H1 (cell line): Measurements from ENCODE around the gene SULT2B1. TPM values are rescaled to one million over a fixed set of nuclear protein-coding genes. Genes with fewer than 3 reads are reported as not detected.

Source experiments
- CTCF ChIA-PET: fragments of 300-600 bp; sonication (Branson Sonifier 250); formaldehyde crosslinking; loops from one replicate; lab custom pipeline; 2021; ENCODE audit not compliant: partially characterized antibody; lab: Charles Lee
- POLR2A ChIA-PET: fragments of 300-600 bp; sonication (Branson Sonifier 250); formaldehyde crosslinking; loops from one replicate; lab custom pipeline; 2021; ENCODE audit warnings: inconsistent platforms; ENCODE audit not compliant: partially characterized antibody; lab: Charles Lee
- DNase-seq, 2 experiments: peaks; one replicate each; pipeline versions ENCODE4 v3.0.0 to v3.0.0-alpha.2; 2010 to 2022; ENCODE audit warnings: low spot score in 2 of 2, low read depth in 1 of 2, mixed read lengths in 1 of 2
- FAIRE-seq: peaks from 2 replicates; lab custom pipeline; 2011; peaks lifted over from hg19 to GRCh38; lab: Jason Lieb, UNC
- H2AFZ ChIP-seq: 2 replicates; pipeline ENCODE4 v1.8.1; 2012; ENCODE audit warnings: low read length, inconsistent platforms
- H2AK5ac ChIP-seq: 2 replicates; pipeline ENCODE4 v1.6.1; 2013; ENCODE audit warnings: low read depth, low read length
- H2BK120ac ChIP-seq: replicated peaks from 2 replicates; pipeline ENCODE3; 2013; ENCODE audit warnings: low read depth, low read length, inconsistent platforms
- H2BK12ac ChIP-seq: 2 replicates; pipeline ENCODE4 v1.6.1; 2013; ENCODE audit warnings: low read depth, low read length
- H2BK15ac ChIP-seq: 2 replicates; pipeline ENCODE4 v1.6.1; 2013; ENCODE audit warnings: low read length
- H2BK20ac ChIP-seq: 2 replicates; pipeline ENCODE4 v1.6.1; 2013; ENCODE audit warnings: low read length
- H2BK5ac ChIP-seq: 2 replicates; pipeline ENCODE4 v1.6.1; 2013; ENCODE audit warnings: low read depth, low read length
- H3K14ac ChIP-seq: 2 replicates; pipeline ENCODE4 v1.6.1; 2013; ENCODE audit warnings: inconsistent platforms; ENCODE audit not compliant: insufficient read length
- H3K18ac ChIP-seq: 2 replicates; pipeline ENCODE4 v1.6.1; 2013; ENCODE audit warnings: low read length; ENCODE audit errors: extremely low read depth
- H3K23ac ChIP-seq: 2 replicates; pipeline ENCODE4 v1.6.1; 2013; ENCODE audit warnings: inconsistent platforms; ENCODE audit not compliant: insufficient read length
- H3K23me2 ChIP-seq: 2 replicates; pipeline ENCODE4 v1.6.1; 2013; ENCODE audit warnings: low read depth, low read length
- H3K27ac ChIP-seq: 2 replicates; pipeline ENCODE4 v1.6.1; 2011; ENCODE audit warnings: low read depth, low read length, inconsistent platforms
- H3K27me3 ChIP-seq, 4 experiments: replicated peaks in 1 of 4; 1 replicate in 1 of 4; 2 replicates in 3 of 4; pipeline versions ENCODE4 v1.6.1 to v1.8.1; 2011 to 2013; ENCODE audit warnings: low read length in 3 of 4, mild to moderate bottlenecking in 3 of 4, inconsistent platforms in 2 of 4, mixed read lengths in 2 of 4, moderate library complexity in 1 of 4; ENCODE audit not compliant: control insufficient read depth in 3 of 4, insufficient read depth in 3 of 4; ENCODE audit errors: extremely low read depth in 1 of 4
- H3K36me3 ChIP-seq, 4 experiments: 2 replicates each; pipeline versions ENCODE4 v1.6.1 to v1.8.1; 2011 to 2013; ENCODE audit warnings: mild to moderate bottlenecking in 4 of 4, low read length in 3 of 4, moderate library complexity in 2 of 4, control low read depth in 1 of 4, inconsistent platforms in 1 of 4; ENCODE audit not compliant: insufficient read depth in 4 of 4, control insufficient read depth in 2 of 4
- H3K4ac ChIP-seq: replicated peaks from 2 replicates; pipeline ENCODE3; 2013; ENCODE audit warnings: low read length, low read depth, mixed read lengths, inconsistent platforms; ENCODE audit not compliant: insufficient read length
- H3K4me1 ChIP-seq, 4 experiments: replicated peaks in 1 of 4; 1 replicate in 1 of 4; 2 replicates in 3 of 4; pipeline versions ENCODE4 v1.6.1 to v1.8.1; 2011 to 2013; ENCODE audit warnings: low read length in 3 of 4, inconsistent platforms in 2 of 4, mixed read lengths in 1 of 4; ENCODE audit not compliant: insufficient read depth in 4 of 4, control insufficient read depth in 3 of 4
- H3K4me2 ChIP-seq, 2 experiments: 2 replicates each; pipeline versions ENCODE4 v1.6.1 to v1.8.1; 2011 to 2013; ENCODE audit warnings: low read depth in 2 of 2, low read length in 2 of 2, control low read depth in 1 of 2, inconsistent platforms in 1 of 2, mild to moderate bottlenecking in 1 of 2; ENCODE audit not compliant: insufficient read depth in 1 of 2
- H3K4me3 ChIP-seq, 4 experiments: fragments of 200-600, 300-600 bp in 1 of 4; sonication (generic), shearing (Covaris generic), sonication (Bioruptor Twin) in 1 of 4; 2 replicates each; pipeline versions ENCODE4 v1.5.1 to v1.8.1; 2011 to 2016; ENCODE audit warnings: low read length in 4 of 4, low read depth in 3 of 4, control low read depth in 2 of 4, inconsistent platforms in 2 of 4, mild to moderate bottlenecking in 2 of 4, mixed read lengths in 1 of 4, moderate library complexity in 1 of 4; ENCODE audit not compliant: insufficient read depth in 2 of 4; ENCODE audit errors: extremely low read depth in 1 of 4
- H3K56ac ChIP-seq: replicated peaks from 2 replicates; pipeline ENCODE3; 2013; ENCODE audit warnings: low read depth, mild to moderate bottlenecking, mixed read lengths, low read length, inconsistent platforms; ENCODE audit not compliant: insufficient read length
- H3K79me1 ChIP-seq: 2 replicates; pipeline ENCODE4 v1.6.1; 2013; ENCODE audit warnings: low read depth, low read length, control low read depth
- H3K79me2 ChIP-seq, 2 experiments: 2 replicates each; pipeline versions ENCODE4 v1.6.1 to v1.8.1; 2012 to 2013; ENCODE audit warnings: low read length in 2 of 2, mild to moderate bottlenecking in 2 of 2, inconsistent platforms in 1 of 2; ENCODE audit not compliant: insufficient read depth in 2 of 2, control insufficient read depth in 1 of 2
- H3K9ac ChIP-seq, 4 experiments: replicated peaks in 1 of 4; 1 replicate in 1 of 4; 2 replicates in 3 of 4; pipeline versions ENCODE4 v1.6.1 to v1.8.1; 2011 to 2013; ENCODE audit warnings: low read depth in 3 of 4, low read length in 3 of 4, control low read depth in 2 of 4, mild to moderate bottlenecking in 2 of 4, moderate library complexity in 2 of 4, inconsistent platforms in 1 of 4; ENCODE audit errors: extremely low read depth in 1 of 4
- H3K9me3 ChIP-seq, 2 experiments: 2 replicates each; pipeline versions ENCODE4 v1.6.1 to v1.8.1; 2012 to 2013; ENCODE audit warnings: mild to moderate bottlenecking in 2 of 2, moderate library complexity in 2 of 2, control low read depth in 1 of 2, inconsistent platforms in 1 of 2, low read depth in 1 of 2, low read length in 1 of 2, mixed read lengths in 1 of 2; ENCODE audit not compliant: insufficient read depth in 2 of 2
- H4K20me1 ChIP-seq, 2 experiments: replicated peaks in 1 of 2; 2 replicates each; pipeline versions ENCODE3 to v1.8.1; 2011 to 2013; ENCODE audit warnings: inconsistent platforms in 2 of 2, low read length in 2 of 2, mild to moderate bottlenecking in 1 of 2; ENCODE audit not compliant: insufficient read depth in 2 of 2, control insufficient read depth in 1 of 2
- H4K5ac ChIP-seq: 2 replicates; pipeline ENCODE4 v1.6.1; 2013; ENCODE audit warnings: low read length, low read depth, mixed read lengths, inconsistent platforms; ENCODE audit not compliant: insufficient read length
- H4K8ac ChIP-seq: 2 replicates; pipeline ENCODE4 v1.8.0; 2013; ENCODE audit warnings: mild to moderate bottlenecking, moderate library complexity, low read length, inconsistent platforms; ENCODE audit not compliant: insufficient read depth; ENCODE audit errors: extremely low read depth
- H4K91ac ChIP-seq: replicated peaks from 2 replicates; pipeline ENCODE3; 2013; ENCODE audit warnings: low read length, mixed read lengths, inconsistent platforms; ENCODE audit not compliant: insufficient read length
- EZH2 ChIP-seq: fragments of 200-600 bp; sonication (generic); IDR thresholded peaks from 2 replicates; pipeline ENCODE4 v1.7.1; 2012; ENCODE audit warnings: low read depth, mild to moderate bottlenecking, moderate library complexity, low read length, inconsistent platforms; ENCODE audit not compliant: severe bottlenecking
- GTF2F1 ChIP-seq: IDR thresholded peaks from 2 replicates; pipeline ENCODE4 v1.6.1; 2012; ENCODE audit warnings: low read depth, low read length, improper control_type of control experiment, borderline replicate concordance
- POLR2A ChIP-seq, 2 experiments: IDR thresholded peaks; 1 replicate in 1 of 2; 2 replicates in 1 of 2; pipeline ENCODE4 v1.6.1; 2011; ENCODE audit warnings: low read depth in 2 of 2, low read length in 2 of 2, mild to moderate bottlenecking in 2 of 2; ENCODE audit errors: control extremely low read depth in 1 of 2
- POLR2AphosphoS5 ChIP-seq: IDR thresholded peaks from 2 replicates; pipeline ENCODE4 v1.6.1; 2011; ENCODE audit warnings: low read depth, low read length
- SAP30 ChIP-seq: fragments of 300-600 bp; sonication (generic); IDR thresholded peaks from 2 replicates; pipeline ENCODE4 v1.7.1; 2012; ENCODE audit warnings: low read length, moderate library complexity, mild to moderate bottlenecking, inconsistent platforms; ENCODE audit not compliant: insufficient read depth, insufficient replicate concordance
- SIN3A ChIP-seq, 2 experiments: IDR thresholded peaks in 1 of 2; conservative IDR thresholded peaks in 1 of 2; 2 replicates each; pipeline ENCODE4 v1.6.1; 2011 to 2012; ENCODE audit warnings: low read length in 2 of 2, improper control_type of control experiment in 1 of 2, low read depth in 1 of 2, mild to moderate bottlenecking in 1 of 2
- SP4 ChIP-seq: IDR thresholded peaks from 2 replicates; pipeline ENCODE4 v1.6.1; 2012; ENCODE audit warnings: low read length, inconsistent platforms
- SUZ12 ChIP-seq: fragments of 200-600 bp; sonication (generic); IDR thresholded peaks from 2 replicates; pipeline ENCODE4 v1.6.1; 2012; ENCODE audit warnings: mild to moderate bottlenecking, inconsistent platforms, low read length, moderate library complexity, mixed read lengths
- TBP ChIP-seq: IDR thresholded peaks from 2 replicates; pipeline ENCODE4 v1.6.1; 2011; ENCODE audit warnings: low read depth, low read length, improper control_type of control experiment
- WGBS, 2 experiments: shearing (Covaris generic) in 1 of 2; methylation state at CpG; one replicate each; pipeline versions ENCODE4 v1.1.6 to v1.1.7; 2013 to 2015; ENCODE audit warnings: low lambda C conversion rate in 2 of 2, mixed read lengths in 2 of 2, inconsistent platforms in 1 of 2, low coverage in 1 of 2, missing lambda C conversion rate in 1 of 2; ENCODE audit not compliant: insufficient replicate concordance in 2 of 2, insufficient coverage in 1 of 2, insufficient read length in 1 of 2; ENCODE audit errors: extremely low coverage in 1 of 2, missing lambda C conversion rate in 1 of 2; 5-methylcytosine and 5-hydroxymethylcytosine counted together
- polyA plus RNA-seq, 7 experiments: library from polyadenylated mRNA; depleted of rRNA in 3 of 7; stranded (reverse) in 5 of 7; unstranded in 2 of 7; fragments of >200 nt in 5 of 7; fragments of 200-250 nt in 2 of 7; gene quantifications; 1 replicate in 5 of 7; 2 replicates in 1 of 7; 4 replicates in 1 of 7; pipeline versions ENCODE4 v1.2.1 to v1.2.3, GENCODE V29; 2011 to 2013; ENCODE audit warnings: missing spikeins in 2 of 7, mixed read lengths in 2 of 7
- total RNA-seq: library from RNA; stranded (reverse); fragmentation: NEBNext Ultra II Directional; extraction: Animal tissue kit (Norgen Biotek cat#: 25700); gene quantifications from 2 replicates; pipeline ENCODE4 v1.2.1, GENCODE V29; 2021

The SULT2B1 gene
- total and polyA plus RNA-seq, 2 of the 8 experiments (the other 6 are each of a cell fraction or from before 2014, with no cell fraction given), result 1.5 to 2.6 TPM

- Histone ChIP-seq H3K9me3 (no peaks in the 10 kb centered on the region), H3K4me1 (peaks cover 3 to 45% (median 36%) of the 10 kb centered on the region in 4 experiments), H3K27me3 (no peaks in the 10 kb centered on the region), H3K14ac (no peak overlapping the region), H2AK5ac (0 out of 2 replicates have a peak overlapping the region, but pooled peaks have one; percentile 57), H2BK120ac (no peak overlapping the region), H2BK12ac (no peak overlapping the region; the same call in 1 of the 2 replicates), H3K4me2 (peak overlapping the region; percentile 64 to 84), H3K27ac (peak overlapping the region; percentile 87), H4K20me1 (peaks cover 25 to 38% of the 10 kb centered on the region in 2 experiments), H3K4ac (peak overlapping the region; percentile 80), H2BK15ac (no peak overlapping the region), H3K79me1 (peaks cover 4% of the 10 kb centered on the region; the same call in 1 of the 2 replicates), H4K5ac (peak overlapping the region; percentile 78), H3K4me3 (peak overlapping the region; percentile 83 to 97 (median 94)), H3K23ac (no peak overlapping the region), H3K23me2 (peaks cover 4% of the 10 kb centered on the region; the same call in 1 of the 2 replicates), H3K9ac (peak overlapping the region; percentile 94 to 100 (median 96)), H2BK20ac (no peak overlapping the region), H3K79me2 (peaks cover 20 to 31% of the 10 kb centered on the region in 2 experiments), H2AFZ (no peak overlapping the region), H3K56ac (peak overlapping the region; percentile 33), H4K8ac (peak overlapping the region; percentile 97; the same call in 1 of the 2 replicates), H4K91ac (peak overlapping the region; percentile 82), H3K36me3 (peaks cover 17 to 32% (median 21%) of the 10 kb centered on the region in 4 experiments), H3K18ac (no peak overlapping the region; the same call in 1 of the 2 replicates), H2BK5ac (peak overlapping the region; percentile 87)
- DNase-seq, result no peak
- ChIA-PET CTCF (interaction anchor here (0.8 to 7.2 kb wide), 5 partner anchors 9 to 164 kb away, joined by 3 to 37 read pairs (median 4); no protein-coding TSS in a partner anchor), POLR2A (interaction anchor here (1.0 to 30.9 kb wide), 15 partner anchors 5 to 263 kb away, joined by 3 to 788 read pairs (median 5); partner anchors contain the start of genes CA11, DBP, FAM83E and FUT2)
- TF ChIP-seq GTF2F1, result no peak
- no peak for TF ChIP-seq SUZ12
- no peak for TF ChIP-seq SIN3A (conservative IDR thresholded peaks at IDR 0.05 in 1 of 2, IDR thresholded peaks at IDR 0.05 in 1 of 2; ENCODE audit: low read depth in 1 of 2, low read length in 2 of 2)
- TF ChIP-seq POLR2AphosphoS5, result no peak; the same call in 1 of the 2 replicates
- TF ChIP-seq TBP, result no peak
- no peak for TF ChIP-seq EZH2
- TF ChIP-seq POLR2A (IDR thresholded peaks at IDR 0.05; ENCODE audit: control extremely low read depth in 1 of 2, low read depth in 2 of 2, low read length in 2 of 2), result peak in 1 of 2 experiments; percentile 5; a peak in 1 of 3 replicates
- TF ChIP-seq SAP30, result peak; percentile 75
- TF ChIP-seq SP4, result no peak
- 1% methylated on average over 18 of the region's 18 CpGs; no CpG with 5 or more reads in 1 of the 2 experiments for WGBS, 2 experiments
- no peak for FAIRE-seq
Measured at GRCh38 chr19:48618278-48618915, 66.4 kb downstream of the SULT2B1 start.
